Cerebellar nuclear complex (tissue), 1 donor: Measurements from ENCODE around the gene TLL1.

Source experiments
- DNase-seq, 2 experiments: peaks; one replicate each; lab custom pipeline; 2025; lab: John Stamatoyannopoulos, UW

TLL1 gene

DNA sequence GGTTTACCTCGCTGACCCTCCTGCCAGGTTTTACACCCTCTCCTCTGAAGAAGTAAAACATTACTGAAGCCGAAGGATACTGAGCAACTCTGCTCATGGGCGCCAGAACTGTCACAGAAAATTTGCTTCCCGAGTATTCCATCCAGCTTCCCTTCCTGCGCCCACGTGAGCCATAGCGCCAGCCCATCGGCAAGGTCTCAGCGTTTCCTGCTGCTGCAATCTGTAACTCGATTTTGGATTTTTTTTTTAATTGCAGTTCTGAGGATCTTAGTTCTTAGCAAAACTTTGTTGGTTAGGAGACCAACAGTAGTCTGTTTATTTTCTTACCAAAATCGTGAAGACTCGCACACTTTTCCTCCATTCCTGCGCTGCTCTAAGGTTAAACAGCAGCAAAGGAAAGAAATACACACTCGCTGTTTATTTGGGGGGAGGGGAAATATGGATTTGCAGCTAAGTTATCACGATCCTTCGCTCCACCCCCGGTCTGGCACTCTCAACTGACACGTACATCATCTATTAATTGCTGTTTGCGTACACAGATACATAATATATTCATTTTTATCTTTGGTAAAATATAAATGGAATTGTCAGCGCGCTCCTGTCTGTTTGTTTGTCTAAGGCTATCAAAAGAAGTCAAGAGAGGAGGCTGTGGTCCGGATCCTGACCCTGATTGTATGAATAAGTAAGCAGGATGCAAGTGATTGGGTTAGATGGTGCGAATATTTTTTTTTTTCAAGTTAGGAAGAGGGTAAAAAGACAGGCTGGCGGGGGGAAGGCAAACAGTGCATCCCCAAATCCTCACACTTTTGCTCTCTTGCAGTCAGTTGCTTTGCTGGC, at the start of gene TLL1:
Gene TLL1 (plus strand): TSS at position 777 of the 837 bp plus-strand sequence. CDS start 668 bp downstream, outside the sequence.
- DNase-seq = peak in 1 of 2 experiments; percentile 44

GRCh38 chr4:165826166-165826565, 46.9 kb upstream of the TLL1 start:
- DNase-seq = no peak

DNA sequence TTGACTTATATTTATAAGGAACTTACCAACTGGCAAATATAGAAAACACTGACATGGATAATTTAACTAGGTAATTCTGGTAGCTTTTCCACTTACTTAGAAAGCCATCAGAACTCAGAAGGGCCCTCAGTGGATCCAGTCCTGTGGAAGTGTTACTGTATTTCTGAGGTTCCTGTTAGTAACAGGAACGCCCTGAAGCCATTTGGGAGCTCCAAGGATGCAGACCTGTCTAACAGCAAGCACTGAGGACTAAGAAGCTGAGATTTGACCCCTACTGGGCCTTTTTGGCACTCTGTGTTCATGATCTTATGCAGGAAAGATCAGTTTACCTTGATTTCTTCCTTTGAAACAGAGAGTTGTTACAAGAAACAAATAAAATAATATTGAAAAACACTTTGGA, 46.0 kb upstream of the TLL1 start:
- DNase-seq = no peak

DNA sequence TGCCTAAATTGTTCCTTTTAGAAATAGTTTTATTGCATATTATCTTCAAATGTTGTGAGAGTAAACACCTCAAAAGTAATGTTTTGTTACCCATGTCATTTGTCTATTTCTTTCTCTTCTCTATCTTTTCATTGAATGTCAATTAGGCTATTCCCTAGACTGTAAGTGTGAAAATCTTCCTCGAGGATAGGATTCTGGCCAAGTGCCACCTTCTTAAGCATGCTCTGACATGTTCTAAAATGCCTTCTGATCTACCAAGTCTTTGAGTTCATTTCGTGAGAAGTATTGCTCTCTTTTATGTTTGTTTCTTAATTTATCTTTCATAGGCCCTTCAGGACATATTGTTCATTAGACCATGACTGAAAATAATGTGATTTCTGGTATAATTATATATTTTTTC, 44.1 kb upstream of the TLL1 start:
- no peak for DNase-seq

DNA sequence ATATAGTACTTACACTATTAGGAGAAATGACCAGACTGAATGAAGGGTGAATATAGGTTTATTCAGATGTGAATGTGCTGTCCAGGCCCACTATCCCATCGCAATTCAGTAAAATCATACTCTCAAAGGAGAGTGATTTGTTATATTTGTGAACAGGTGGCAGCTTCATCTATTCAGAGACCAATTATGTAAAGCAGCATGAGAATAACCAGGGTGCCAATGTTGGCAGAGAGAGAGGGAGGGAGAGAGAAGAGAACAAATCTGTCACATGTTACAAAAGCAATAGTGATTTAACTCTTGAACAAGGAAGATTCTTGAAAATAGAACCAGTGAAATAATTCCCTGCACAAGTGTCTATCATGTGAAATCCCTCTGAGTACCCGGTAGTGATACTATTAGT, 38.9 kb upstream of the TLL1 start:
- peak; percentile 32 to 87 for DNase-seq

DNA sequence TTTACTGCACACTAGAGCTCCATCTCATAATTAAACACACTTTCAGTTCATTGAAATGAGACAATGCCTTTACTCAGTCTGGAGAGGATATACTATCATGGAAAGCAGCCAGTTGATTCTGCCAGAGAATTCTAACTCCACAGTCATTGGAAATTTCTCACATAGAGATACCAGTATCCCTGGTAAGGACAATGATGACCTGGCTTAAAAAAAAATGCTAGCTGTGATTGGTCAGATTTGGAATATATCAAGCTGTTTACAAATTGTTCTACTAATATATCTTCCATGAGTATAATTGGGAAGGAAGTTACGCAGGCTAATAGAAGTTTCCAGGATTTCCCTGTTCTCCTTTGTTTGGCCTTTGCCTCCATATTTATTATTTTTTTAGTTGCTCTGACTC, 34.5 kb upstream of the TLL1 start:
- no peak for DNase-seq

- no peak for DNase-seq
These were observed 33.3 kb upstream of the TLL1 start for GRCh38 chr4:165839615-165840333.

DNA sequence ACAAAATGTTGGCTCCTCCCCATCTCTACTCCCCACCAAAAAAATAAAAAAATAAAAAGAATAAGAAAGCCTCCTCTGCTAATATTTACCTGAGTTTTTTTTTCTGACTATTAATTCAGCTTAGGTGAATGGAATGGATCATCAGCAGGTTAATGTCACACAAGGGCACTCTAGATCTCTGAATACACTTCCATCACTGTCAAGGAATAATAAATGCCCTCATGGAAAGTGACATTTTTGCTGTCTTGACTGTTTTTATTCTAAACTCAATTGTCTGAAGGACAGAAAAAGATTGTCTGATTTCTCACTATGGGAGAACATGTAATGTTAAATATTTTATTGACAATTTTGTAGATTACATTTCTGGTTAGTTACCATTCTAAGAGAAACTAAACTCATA, 30.4 kb upstream of the TLL1 start:
- no peak for DNase-seq

GRCh38 chr4:165844161-165844560, 28.9 kb upstream of the TLL1 start:
- no peak for DNase-seq

DNA sequence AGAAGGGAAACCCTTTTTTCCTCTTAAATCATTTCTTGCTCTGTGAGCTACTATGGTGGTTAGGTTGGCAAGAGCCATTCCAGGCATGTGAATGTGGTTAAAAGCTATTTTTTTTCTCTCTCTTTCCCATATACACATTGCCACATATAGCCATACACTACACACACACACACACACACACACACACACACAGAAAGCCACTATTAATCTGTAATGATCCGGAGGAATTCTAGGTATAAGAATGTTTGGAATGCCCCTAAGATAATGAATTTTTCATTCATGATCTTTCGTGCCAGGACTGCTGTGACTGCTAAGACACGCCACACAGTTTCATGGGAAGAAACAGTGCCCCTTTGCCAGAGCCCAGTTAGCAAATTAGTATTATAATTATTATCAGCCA, 21.8 kb upstream of the TLL1 start:
- DNase-seq = no peak

GRCh38 chr4:165855191-165855590, 17.8 kb upstream of the TLL1 start:
- no peak for DNase-seq

- no peak for DNase-seq
These were observed 11.7 kb upstream of the TLL1 start for GRCh38 chr4:165861363-165861762.

GRCh38 chr4:165864271-165864670, 8.8 kb upstream of the TLL1 start:
- no peak for DNase-seq

- no peak for DNase-seq
These were observed 6.9 kb upstream of the TLL1 start for GRCh38 chr4:165866019-165866650.

DNA sequence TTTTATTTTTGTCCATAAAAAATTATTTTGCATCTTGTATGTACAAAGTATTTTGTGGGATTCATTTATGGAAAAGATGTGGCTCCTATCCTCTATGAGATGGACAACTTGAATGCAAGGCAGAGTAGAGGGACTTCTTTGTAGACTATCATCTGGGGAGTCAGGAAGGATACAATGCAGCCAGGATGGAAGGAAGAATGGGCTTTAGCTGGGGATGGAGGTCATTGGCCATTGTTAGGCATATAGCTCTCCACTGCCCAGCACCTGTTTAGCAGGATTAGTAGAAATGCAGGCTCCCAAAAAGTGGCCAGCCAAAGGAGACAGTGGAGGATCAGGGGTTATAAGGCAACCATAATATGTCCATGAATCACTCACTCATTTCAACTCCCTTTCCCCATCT, 5.1 kb upstream of the TLL1 start:
- DNase-seq = no peak

- peak in 1 of 2 experiments; percentile 21 for DNase-seq
These were observed 448 bp downstream of the TLL1 start for GRCh38 chr4:165873298-165874071.

DNA sequence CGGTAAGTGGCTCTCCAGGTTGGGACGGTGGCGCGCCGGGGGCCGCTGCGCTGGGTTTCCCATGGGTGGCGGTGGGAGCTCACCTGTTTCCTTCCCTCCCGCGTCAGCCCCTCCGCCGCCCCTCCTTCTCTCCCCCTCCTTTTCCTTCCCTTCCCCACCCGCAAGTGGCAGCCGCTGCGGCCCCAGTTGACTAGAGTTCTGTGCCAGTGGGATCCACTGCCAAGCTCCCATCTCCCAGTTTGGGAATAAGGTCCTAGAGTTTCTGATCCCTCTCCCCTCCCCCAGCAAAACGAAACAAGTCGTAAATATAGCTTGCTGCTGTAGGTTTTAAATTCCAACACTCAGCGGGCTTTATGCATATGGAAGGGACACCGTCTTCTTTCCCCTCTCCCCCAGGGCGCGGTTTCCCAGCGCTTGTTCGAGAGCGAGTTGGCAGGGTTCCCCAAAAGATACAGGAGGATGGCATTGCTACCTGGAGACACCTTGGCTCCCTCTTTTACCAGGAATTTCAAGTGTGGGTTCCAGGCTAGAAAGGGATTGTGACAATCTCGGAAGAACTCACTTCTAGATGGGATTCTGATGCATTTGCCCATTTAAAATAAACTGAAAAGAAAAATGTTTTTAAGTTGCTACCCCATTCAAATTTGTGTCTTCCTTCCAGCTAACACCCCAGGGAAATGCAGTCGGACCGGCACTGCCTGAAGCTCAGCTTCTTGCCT, 1.2 kb downstream of the TLL1 start:
- peak in 1 of 2 experiments; percentile 69 for DNase-seq

DNA sequence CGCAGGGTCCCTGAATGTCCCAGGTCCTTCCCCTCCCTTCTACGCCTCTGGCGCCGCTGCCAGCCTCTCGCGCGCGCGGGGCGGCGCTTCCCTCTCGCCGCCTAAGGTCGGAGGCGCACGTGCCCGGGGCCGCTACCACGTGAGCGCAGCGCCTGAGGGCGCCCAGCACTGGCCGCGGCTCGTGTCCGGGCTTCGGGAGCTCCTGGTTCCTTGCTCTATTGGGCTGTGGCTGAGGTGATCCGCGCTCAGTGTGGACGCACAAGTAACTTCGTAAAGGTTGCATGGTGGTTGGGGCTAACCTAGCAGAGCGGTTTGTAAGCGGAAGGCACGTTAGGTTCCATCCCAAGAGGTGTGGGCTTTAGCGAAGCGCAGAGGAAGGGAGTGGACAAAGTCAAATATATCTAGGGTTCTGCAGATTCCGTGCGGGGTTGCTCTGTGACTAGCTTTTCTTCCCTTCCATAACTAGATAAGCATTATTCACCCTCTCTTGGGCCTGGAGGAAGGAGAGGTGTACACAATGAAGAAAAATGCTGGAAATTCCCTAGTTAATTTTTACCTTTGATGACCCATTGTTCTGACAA, 1.8 kb downstream of the TLL1 start:
- DNase-seq = peak in 1 of 2 experiments; percentile 44

- no peak for DNase-seq
These were observed 2.4 kb downstream of the TLL1 start for GRCh38 chr4:165875446-165875845.

DNA sequence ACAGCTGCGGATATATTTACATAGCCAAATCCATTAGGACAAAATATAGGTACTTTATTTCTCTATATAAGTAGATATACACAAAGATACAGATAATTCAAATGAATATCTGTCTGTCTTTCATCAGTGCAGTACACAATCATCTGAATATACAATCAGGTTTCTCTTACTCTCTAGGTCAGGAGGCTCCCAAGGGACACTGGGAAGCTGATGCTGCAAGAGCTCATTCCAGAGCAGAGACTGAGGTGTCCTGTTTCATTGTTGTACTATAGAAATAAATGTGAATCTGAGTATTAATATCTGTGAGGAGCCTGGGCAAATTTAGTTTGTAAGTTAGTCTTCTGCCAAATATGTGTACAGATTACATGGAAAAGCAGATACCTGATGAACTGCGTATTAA, 4.2 kb downstream of the TLL1 start:
- DNase-seq = no peak

- DNase-seq = peak in 1 of 2 experiments; percentile 17
These were observed 6.6 kb downstream of the TLL1 start for GRCh38 chr4:165879641-165880040.
